GM06990 (cell line): ENCODE measurements around the gene FAM149A.

Experiments
- DNase-seq: peaks from one replicate; pipeline ENCODE4 v3.0.0-alpha.2; 2011; ENCODE audit not compliant: insufficient read length; ENCODE audit errors: extremely low read depth
- H3K27me3 ChIP-seq: replicated peaks from 2 replicates; pipeline ENCODE4 v1.6.0; 2011; ENCODE audit warnings: low read length; ENCODE audit not compliant: control insufficient read depth, insufficient read depth
- H3K36me3 ChIP-seq: 2 replicates; pipeline ENCODE4 v1.5.1; 2011; ENCODE audit warnings: low read length; ENCODE audit not compliant: control insufficient read depth, insufficient read depth
- H3K4me3 ChIP-seq: replicated peaks from 2 replicates; pipeline ENCODE4 v1.5.1; 2011; ENCODE audit warnings: low read depth, mild to moderate bottlenecking, control low read depth, low read length
- CTCF ChIP-seq: IDR thresholded peaks from 2 replicates; pipeline ENCODE4 v1.5.1; 2011; ENCODE audit warnings: low read length, control low read depth, mild to moderate bottlenecking, inconsistent platforms; ENCODE audit not compliant: insufficient read depth, poor library complexity, severe bottlenecking

The FAM149A gene

GRCh38 chr4:186068581-186069348 is 35.7 kb upstream of the FAM149A start, which contains the start of gene TLR3:
TSS of gene TLR3 (plus strand) at chr4:186069156. CDS start at chr4:186076620, 7,464 bp downstream.
- no peaks in the 10 kb centered on the region for H3K36me3 ChIP-seq
- peak within 1 kb of the TSS; percentile 47 for H3K4me3 ChIP-seq
- no peak for TF ChIP-seq CTCF
- H3K27me3 ChIP-seq = no peaks in the 10 kb centered on the region
- no peak for DNase-seq

GRCh38 chr4:186069729-186070128 is 34.8 kb upstream of the FAM149A start:
- Histone ChIP-seq H3K4me3 (no peak overlapping the region), H3K27me3 (no peaks in the 10 kb centered on the region), H3K36me3 (no peaks in the 10 kb centered on the region)
- no peak for TF ChIP-seq CTCF
- no peak for DNase-seq

- no peak overlapping the region for H3K4me3 ChIP-seq
- H3K36me3 ChIP-seq = no peaks in the 10 kb centered on the region
- no peaks in the 10 kb centered on the region for H3K27me3 ChIP-seq
- no peak for DNase-seq
- TF ChIP-seq CTCF = no peak
Measured at GRCh38 chr4:186072516-186072915, 32.0 kb upstream of the FAM149A start.

- no peak overlapping the region for H3K4me3 ChIP-seq
- no peak for DNase-seq
- H3K36me3 ChIP-seq = no peaks in the 10 kb centered on the region
- no peaks in the 10 kb centered on the region for H3K27me3 ChIP-seq
- no peak for TF ChIP-seq CTCF
Measured at GRCh38 chr4:186074189-186074588, 30.3 kb upstream of the FAM149A start.

GRCh38 chr4:186078981-186079638 is 25.4 kb upstream of the FAM149A start:
- Histone ChIP-seq H3K4me3 (no peak overlapping the region), H3K27me3 (no peaks in the 10 kb centered on the region), H3K36me3 (no peaks in the 10 kb centered on the region)
- no peak for TF ChIP-seq CTCF
- no peak for DNase-seq
